ENCODE data around the gene FANCM.
A peak's percentile ranks its signal among the peaks of the same experiment; 100 is the strongest.

Gene FANCM

GRCh38 chr14:45249856-45250575 is 114.3 kb downstream of the FANCM start:
- Mint-ChIP-seq H3K4me3 (peak overlapping the region; percentile 44), H3K9me3 (no peaks in the 10 kb centered on the region), H3K36me3 (no peaks in the 10 kb centered on the region), H3K4me1 (peaks cover 19% of the 10 kb centered on the region), H3K27ac (no peak overlapping the region), H3K27me3 (no peaks in the 10 kb centered on the region)

Data from activated naive CD4-positive, alpha-beta T cell treated with anti-CD3 and anti-CD28 coated beads, Interleukin-2, amount 50 U/mL, for 24 hours (primary cell).